Measurements from ENCODE around the gene UXS1. TPM values are rescaled to one million over a fixed set of nuclear protein-coding genes. Genes with fewer than 3 reads are reported as not detected.

The UXS1 gene
- total RNA-seq, 4 donors from 2014 or later: 8.0 to 46.9 (median 18.4) TPM

DNA sequence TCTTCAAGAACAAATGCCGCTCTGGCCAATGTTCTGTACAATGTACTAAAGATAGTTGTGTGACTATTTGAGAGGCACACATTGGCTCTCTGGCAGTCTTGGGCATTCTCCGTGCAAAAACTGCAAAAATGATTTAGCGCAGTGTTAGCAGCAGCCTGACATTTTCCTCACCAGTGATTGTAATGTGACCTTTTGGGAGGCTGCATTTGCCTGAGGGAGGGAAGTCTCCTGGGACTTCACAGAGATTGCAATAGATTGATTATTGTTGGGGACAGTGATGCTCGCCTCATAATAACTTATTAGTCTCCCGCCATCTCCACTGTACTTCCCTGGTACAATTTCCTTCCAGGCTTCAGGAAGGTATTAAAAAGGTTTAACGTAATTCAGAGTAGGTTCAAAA lies 149.2 kb downstream of the UXS1 start:
- Histone ChIP-seq H3K4me1 (no peaks in the 10 kb centered on the region), H3K27me3 (no peaks in the 10 kb centered on the region), H3K9me3 (no peaks in the 10 kb centered on the region), H3K27ac (no peak overlapping the region), H3K36me3 (no peaks in the 10 kb centered on the region), H3K4me3 (no peak overlapping the region)
- no peak for ATAC-seq
- in situ Hi-C loops (cut with MboI; ENCODE audit: low sequenced_read_pairs in 4 of 4) (loop anchor here in 2 of 4 donors (25.0 kb wide), 2 partner anchors 108 to 308 kb away; partner anchors contain the start of gene NCK2 (in 1 of the 2)), intact Hi-C loops (cut with DNase I; ENCODE audit: low total_unique reads) (no loop called here)
- DNase-seq: no peak
- TF ChIP-seq, protein P1, sequence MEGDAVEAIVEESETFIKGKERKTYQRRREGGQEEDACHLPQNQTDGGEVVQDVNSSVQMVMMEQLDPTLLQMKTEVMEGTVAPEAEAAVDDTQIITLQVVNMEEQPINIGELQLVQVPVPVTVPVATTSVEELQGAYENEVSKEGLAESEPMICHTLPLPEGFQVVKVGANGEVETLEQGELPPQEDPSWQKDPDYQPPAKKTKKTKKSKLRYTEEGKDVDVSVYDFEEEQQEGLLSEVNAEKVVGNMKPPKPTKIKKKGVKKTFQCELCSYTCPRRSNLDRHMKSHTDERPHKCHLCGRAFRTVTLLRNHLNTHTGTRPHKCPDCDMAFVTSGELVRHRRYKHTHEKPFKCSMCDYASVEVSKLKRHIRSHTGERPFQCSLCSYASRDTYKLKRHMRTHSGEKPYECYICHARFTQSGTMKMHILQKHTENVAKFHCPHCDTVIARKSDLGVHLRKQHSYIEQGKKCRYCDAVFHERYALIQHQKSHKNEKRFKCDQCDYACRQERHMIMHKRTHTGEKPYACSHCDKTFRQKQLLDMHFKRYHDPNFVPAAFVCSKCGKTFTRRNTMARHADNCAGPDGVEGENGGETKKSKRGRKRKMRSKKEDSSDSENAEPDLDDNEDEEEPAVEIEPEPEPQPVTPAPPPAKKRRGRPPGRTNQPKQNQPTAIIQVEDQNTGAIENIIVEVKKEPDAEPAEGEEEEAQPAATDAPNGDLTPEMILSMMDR (IDR thresholded peaks at IDR 0.05 in 4 of 5, conservative IDR thresholded peaks at IDR 0.05 in 1 of 5): no peak
- no peak for TF ChIP-seq POLR2A (IDR thresholded peaks at IDR 0.05)

GRCh38 chr2:106044021-106044420 lies 150.1 kb downstream of the UXS1 start:
- Histone ChIP-seq H3K36me3 (no peaks in the 10 kb centered on the region), H3K27ac (no peak overlapping the region), H3K27me3 (no peaks in the 10 kb centered on the region), H3K4me3 (no peak overlapping the region), H3K4me1 (no peaks in the 10 kb centered on the region), H3K9me3 (no peaks in the 10 kb centered on the region)
- intact Hi-C loops (cut with DNase I; ENCODE audit: low total_unique reads) (no loop called here), in situ Hi-C loops (cut with MboI; ENCODE audit: low sequenced_read_pairs in 4 of 4) (loop anchor here in 2 of 4 donors (25.0 kb wide), 2 partner anchors 107 to 307 kb away; partner anchors contain the start of gene NCK2 (in 1 of the 2))
- no peak for DNase-seq
- ATAC-seq: no peak
- TF ChIP-seq, protein P1 (IDR thresholded peaks at IDR 0.05 in 4 of 5, conservative IDR thresholded peaks at IDR 0.05 in 1 of 5): no peak
- no peak for TF ChIP-seq POLR2A (IDR thresholded peaks at IDR 0.05)

Data from gastrocnemius medialis (tissue), 4 donors.